Measurements from ENCODE around the gene S100A1.

S100A1 gene

DNA sequence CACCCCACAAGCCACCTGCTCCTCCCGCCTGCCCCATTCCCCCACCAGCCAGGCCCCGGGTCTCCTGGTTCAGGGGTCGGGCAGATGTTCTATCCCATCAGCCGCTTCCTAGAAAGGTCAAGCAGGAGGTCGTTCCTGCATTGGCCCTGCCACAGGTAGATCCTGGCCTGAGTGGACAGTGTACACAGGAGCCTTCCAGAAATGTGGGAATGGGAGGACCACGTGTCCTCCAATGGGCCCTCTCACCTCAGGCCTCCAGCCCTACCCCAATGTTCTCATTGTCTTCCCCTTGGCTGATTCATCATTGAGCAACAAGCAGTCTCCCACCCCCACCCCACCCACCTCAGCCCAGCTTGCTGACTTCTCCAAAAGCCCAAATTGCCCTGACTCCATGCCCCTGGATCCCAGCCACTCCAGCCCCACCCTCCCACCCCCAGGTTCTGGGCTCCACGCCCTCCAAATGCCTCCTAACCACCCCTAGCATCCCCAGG lies 17.4 kb upstream of the S100A1 start:
- no peak for DNase-seq (ENCODE audit: low spot score)

DNA sequence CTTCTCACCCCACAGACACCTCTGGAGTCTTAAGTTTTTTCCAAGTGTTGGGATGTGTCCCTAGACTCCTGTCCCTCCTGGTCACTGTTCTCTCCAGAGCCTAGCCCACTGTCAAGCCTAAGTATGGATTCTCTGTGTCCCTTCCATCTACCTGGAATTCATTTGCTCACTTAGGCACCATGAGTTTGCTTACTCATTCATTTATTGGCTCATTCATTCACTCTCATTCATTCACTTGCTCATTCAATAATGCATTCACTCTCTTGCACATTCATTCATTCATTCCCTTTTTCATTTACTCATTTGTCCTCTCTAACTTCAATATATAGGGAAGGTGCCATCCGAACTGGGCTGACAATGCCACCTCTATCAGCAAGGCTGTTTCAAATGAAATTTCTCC lies 16.9 kb upstream of the S100A1 start:
- DNase-seq (ENCODE audit: low spot score), result no peak

DNA sequence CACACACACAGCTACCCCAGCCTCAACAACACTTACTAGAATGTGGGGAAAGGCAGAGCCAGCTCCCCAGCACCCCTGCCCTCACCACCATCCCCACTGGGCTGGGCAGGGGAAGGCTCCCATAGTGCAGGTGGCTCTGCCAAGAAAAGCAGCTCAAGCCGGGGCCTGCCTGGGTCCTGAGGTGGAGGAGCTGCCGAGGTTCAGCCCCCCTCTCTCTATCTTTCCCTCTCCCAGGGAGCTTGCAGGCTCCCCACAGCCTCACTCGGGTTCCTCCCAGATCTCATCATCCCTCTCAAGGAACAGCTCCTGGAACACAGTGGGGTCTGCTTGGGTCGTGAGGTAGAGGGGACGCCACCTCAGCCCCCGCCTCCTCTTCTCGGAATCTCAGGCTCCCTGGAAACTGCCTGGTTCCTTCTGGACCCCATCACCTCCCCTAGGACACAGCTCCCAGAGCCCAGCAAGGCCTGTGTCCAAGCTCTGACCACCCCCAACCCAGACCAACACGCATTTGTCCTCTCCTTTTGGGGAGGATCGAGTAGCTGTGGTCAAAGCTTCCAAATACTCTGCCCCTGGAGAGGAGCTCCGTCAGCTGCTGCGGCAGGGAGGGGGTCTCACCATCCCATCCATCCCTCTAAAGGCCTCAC lies 16.0 kb upstream of the S100A1 start:
- no peak for DNase-seq (ENCODE audit: low spot score)

DNA sequence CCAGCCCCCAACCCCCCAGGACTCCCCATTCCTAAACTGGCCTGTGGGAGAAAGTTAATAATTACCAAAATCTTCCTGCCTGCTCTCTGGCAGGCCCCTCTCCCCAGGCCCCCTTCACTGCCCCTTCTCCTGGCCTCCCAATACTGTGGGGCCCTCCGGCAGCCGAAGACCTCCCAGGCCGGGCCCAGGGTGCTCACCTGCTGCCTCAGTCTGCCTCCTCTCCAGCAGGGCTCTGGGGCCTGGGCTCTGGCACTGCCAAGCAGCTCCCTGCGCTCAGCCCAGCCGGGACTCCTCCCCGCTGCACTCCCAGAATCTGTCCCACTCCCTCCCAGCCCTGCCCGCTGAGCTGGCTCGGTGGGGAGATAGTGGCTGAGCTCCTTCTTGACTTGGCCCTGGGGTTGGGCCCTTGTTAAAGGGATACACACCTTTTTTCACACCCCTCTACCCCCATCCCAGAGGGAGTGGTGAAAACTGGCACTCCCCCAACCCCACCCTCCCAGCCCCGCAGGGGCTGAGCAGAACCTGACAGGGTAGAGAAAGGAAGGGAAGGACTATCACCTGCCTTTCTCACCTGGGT lies 15.4 kb upstream of the S100A1 start, which contains the start of gene S100A16:
S100A16 (minus strand) TSS at position 383 of the 577 bp plus-strand sequence. CDS start 4,986 bp downstream, outside the sequence.
- DNase-seq (ENCODE audit: low spot score), result peak; percentile 56

DNA sequence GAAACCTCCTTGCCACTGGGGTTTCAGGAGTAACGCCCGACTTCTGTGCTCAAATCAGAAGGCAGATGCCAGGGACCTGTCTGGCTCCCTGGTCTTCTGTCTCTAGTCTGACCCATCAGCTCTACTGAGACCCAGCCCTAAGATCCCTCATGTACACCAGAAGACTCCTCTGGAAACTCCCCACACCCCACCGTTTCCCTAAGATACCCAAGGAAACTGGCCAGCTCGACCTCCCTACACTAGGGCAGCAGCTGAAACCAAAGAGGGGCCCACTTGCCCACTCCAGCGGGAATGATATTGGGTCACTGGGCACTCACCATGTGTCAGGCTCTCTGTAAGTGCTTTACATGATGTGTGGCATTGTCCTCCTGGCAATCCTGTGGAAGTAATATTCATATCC lies 14.8 kb upstream of the S100A1 start:
- DNase-seq (ENCODE audit: low spot score), result no peak

DNA sequence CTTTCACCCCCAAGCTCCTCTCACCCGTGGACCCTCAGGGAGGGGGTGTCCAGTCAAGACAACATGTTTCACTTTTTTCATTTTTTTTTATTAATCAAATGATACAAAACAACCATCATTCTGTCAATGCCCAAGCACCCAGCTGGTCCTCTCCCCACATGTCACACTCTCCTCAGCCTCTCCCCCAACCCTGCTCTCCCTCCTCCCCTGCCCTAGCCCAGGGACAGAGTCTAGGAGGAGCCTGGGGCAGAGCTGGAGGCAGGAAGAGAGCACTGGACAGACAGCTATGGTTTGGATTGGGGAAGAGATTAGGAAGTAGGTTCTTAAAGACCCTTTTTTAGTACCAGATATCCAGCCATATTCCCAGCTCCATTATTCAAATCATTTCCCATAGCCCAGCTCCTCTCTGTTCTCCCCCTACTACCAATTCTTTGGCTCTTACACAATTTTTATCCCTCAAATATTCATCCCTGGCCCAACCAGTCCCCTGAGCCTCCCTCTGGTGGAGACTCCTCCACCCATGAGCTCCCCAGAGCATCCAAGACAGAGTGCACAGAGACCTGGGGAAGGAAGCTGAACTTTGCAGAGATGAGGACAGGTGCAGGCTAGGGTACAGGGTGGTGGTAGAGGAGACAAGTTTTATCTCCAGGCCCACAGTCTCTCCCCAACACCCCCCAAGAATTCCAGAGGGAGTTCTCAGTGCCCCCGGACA lies 13.9 kb upstream of the S100A1 start:
- no peak for DNase-seq (ENCODE audit: low spot score)

DNA sequence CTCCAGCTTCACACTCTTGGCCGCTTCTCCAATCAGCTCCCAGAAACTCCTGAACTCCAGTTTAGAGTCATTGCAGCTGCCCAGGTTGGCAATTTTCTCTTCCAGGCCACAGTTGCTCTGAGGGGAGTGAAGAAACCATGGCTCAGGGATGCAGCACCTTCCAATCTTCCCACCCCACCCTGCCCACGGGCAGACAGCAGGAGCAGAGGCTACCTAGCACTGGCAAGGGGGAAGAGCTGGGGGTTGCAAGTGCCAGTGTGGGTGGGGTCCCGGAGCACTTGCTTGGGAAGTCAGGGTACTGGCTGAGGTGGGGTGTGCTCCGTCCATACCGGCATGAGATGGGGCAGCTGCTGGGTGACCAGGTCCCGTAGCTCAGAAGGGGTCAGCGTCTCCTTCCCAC lies 13.3 kb upstream of the S100A1 start:
- no peak for DNase-seq (ENCODE audit: low spot score)

DNA sequence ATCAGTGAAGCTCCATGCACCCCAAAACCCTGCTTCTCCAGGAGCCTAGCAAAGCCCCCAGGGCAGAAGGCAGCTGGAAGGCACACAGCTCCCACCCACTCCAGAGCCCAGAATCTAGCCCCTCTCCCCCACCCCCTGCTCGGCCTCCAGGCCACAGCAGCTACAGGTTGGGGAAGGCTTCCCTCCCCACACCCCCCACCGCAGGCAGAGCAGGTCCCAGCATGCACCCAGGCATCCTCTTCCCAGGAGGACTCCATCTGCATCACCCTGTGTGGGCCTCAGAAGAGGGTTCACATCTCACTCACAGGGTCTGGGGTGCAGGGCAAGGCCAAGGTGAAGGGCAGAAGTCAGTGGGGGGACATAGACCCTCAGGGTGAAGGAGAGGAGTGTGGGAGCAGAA lies 12.8 kb upstream of the S100A1 start:
- DNase-seq (ENCODE audit: low spot score), result no peak

DNA sequence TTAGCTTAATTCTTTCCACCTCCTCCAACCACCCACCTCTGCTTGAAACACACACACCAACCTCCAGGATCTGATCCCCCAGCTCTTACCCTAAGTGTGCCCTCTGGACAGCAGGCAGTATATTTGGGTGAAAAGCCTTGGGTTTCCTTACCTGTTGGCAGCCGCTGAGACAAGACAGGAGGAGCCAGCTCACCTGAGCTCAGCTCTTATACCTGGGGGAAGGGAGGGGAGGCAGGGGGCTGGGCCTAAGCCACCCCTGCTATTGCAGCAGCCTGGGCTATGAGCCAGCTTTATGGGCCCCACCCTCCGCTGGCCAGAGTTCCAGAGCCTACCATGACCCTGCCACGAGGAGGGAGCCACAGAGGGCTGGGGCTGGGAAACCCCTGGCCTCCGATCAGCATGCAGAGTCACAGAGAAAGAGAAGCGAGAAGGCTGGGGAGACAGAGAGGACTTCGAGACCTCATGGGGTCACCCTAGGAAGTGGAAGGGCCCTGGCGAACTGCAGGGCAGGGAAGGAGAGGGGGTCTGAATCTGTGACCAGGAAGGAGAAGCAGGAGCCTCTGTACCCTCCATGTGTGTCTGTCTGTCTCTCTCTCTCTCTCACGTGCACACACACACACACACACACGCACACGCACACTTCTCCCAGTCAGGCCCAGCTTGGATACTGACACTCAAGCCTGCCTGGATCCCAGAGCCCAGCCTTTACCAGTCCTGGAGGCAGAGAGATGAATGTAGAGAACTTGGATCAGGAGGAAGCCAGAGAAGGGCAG lies 11.9 kb upstream of the S100A1 start, which contains the start of gene S100A14:
S100A14 (minus strand) TSS at position 182 of the 773 bp plus-strand sequence. CDS start 467 bp downstream, outside the sequence.
- DNase-seq (ENCODE audit: low spot score), result no peak

DNA sequence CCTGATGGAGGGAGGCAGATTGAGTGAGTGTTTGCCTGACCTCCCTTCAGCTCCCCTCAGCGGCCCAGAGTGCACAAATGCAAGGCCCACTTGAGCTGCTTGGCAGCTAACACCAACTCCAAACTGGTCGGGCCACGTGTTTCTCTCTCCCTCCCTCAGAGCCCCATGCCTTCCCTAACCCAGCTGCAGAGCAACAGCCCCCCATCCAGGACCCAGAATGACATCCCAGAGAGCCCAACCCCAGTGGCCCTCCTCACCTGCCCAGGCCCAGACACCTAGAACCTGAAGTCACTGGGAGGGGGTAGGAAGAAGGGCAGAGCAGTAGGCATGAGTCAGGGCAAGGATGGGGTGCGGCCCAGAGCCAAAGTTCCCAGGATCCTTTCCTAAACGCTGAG lies 11.3 kb upstream of the S100A1 start:
- no peak for DNase-seq (ENCODE audit: low spot score)

DNA sequence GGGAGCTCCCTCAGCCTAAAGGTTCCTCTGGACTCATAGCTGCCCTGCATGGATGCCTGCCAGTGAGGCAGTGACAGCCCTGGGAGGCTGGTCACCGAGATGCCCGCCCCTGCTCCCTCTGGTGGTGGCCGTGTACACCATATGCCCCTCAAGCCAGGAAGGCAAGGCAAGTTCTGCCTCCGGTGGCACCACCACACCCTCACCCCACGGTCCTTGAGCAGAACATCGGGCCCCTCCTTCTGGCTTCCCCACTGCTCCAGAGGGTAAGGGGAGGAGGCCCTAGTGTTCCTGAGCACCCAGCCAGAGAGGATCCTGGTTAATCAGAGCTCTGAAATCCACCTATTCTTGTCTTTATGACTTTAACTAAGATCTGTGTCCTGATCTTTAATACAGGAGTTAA lies 10.6 kb upstream of the S100A1 start:
- no peak for DNase-seq (ENCODE audit: low spot score)

DNA sequence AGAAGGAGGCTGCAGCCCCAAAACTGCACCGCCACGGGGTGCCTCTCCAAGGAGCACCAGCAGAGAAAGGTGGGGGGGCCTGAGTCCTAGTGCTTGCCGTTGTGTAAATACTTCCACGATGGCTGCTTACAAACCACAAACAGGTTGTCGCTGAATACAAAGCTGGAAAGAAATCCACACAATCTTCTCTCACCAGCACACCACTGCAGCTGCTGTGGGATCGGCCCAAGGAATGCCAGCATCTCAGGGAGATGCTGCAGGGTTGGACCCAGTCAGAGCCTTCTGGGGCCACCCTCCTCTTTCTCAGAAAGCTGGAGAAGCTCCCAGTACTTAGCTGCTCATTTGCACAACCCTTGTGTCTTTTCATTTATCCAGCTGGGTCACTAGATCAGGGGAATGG lies 9.1 kb upstream of the S100A1 start:
- DNase-seq (ENCODE audit: low spot score), result no peak

DNA sequence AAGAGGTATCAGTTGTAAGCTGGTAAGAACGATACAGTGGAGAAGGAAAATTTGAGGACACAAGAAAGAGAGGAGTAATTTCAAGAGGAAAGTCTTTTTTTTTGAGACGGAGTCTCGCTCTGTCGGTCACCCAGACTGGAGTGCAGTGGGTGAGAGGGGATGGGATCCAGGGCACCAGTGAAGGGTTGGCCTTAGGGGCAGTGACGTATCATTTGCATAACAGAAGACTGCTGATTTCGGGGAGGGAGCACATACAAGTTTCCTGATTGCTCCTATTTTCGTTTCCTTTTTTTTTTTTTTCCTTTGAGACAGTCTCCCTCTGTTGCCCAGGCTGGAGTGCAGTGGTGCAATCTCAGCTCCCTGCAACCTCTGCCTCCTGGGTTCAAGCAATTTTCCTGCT lies 5.1 kb upstream of the S100A1 start:
- no peak for DNase-seq (ENCODE audit: low spot score)

DNA sequence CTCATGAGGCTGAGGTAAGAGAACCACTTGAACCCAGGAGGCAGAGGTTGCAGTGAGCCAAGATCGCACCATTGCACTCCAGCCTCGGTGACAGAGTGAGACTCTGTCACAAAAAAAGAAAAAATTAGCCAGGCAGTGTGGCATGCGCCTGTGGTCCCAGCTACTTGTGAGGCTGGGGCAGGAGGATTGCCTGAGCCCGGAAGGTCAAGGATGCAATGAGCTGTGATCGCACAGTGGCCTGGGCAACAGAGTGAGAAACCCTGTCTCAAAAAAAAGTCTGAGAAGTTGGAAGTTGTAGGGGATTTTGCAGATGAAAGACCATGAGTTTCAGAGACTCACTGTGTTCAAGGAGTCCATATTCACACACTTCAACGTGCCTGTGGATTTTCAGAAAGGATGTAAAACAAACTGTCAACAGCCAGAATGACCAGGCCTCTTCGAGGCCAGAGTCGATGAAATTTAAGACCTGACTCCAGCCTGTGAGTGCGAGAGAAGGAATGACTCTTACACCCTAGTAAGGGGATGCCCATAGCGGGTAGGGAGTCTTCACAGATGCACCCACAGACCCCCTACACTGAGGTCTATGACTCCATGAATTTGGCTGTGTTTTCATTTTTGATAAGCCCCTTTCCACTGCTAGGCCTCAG lies 3.1 kb upstream of the S100A1 start:
- DNase-seq (ENCODE audit: low spot score), result no peak

DNA sequence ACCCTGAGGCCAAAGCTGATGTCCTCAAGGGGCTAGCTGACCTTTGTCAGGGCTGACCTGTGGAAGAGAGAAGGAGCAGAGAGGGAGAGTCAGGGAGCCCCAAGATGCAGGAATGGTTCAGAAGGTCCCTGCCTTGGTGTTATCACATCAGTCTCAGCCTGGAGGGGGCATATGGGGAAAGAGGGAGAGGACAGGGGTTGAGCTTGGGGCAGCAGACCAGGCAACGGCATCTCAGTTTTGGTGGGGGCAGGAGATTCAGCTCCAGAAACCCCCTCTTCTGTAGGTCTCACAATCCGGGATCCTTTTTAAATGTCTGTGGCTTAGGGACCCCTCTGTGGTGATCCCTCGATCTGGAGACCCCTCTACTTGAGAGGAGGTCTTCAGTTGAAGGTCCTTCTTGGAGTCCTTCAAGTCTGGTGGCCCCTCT lies 1.7 kb upstream of the S100A1 start:
- DNase-seq (ENCODE audit: low spot score), result no peak

DNA sequence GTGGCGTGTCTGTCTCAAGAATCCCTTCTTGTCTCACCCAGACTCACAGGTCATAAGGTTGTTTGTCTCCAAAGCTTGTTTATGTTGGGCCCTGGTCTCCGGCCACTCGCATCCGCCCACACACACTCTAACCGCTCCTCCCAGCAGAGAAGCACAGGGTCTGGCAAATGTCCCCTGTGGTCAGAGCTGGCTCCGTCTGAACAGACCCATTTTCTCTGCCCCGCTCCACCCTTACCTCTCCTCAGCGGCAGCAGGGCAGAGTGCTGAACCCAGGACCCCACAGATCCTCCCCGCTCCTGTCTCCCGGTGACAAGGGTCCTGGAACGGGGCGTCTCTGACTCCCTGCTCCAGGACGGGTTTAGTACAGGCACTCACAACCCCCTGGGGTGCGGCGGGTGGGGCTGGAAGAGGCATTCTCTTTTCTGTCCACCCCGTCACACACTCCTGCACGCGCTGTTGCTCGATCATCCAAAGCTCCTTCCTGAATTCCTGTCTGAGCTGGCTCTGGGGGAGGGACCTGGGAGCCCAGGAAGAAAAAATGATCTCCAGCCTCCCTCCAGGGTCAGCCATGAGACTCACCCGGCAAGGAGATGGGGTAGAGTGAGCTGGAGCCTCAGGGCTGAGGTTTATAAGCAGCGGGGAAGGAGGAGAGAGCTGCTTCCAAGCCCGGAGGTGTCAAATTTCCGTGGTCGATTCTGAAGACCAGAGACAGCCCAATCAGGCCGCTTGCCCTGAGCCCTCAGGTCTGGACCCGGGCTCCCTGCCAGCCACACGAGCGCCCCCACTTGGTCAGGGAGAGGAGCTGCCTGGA lies 1.1 kb upstream of the S100A1 start, which contains the start of gene S100A13:
S100A13 (minus strand) TSS at position 602 of the 811 bp plus-strand sequence. CDS start 1,033 bp downstream, outside the sequence.
- peak; percentile 91 for DNase-seq (ENCODE audit: low spot score)

DNA sequence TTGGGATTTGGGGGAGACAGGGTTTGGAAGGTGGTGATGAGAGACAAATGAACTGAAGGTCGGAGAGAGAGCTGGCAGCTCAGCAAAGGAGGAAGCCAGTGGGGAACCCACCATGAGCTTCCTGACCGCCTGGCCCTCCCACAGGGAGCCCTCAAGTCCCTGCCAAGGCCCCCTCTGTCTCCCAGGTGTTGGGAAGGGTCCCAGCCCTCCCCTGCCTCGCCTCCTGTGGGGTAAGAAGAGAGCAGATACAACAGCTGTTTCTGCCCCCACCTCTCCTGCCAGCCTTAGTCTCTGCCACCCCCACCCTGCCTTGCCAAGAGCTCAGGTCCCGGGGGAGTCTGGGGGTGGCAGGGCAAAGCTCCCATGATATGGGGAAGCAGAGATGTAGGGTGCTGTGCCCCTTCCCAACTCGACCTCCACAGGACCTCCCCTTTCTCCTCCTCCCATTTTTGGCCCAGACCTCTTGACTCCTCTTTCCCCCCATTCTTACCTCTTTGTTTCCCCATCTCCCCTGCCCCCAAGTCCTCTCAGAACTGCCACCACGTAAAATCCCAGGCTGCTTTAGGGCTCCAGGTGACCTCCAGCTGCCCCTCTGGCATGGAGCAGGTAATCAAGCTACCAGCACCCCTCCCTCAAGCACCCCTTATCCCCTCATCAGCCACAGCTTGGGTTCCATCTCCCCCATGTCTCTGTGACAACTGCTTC lies 556 bp downstream of the S100A1 start:
- no peak for DNase-seq (ENCODE audit: low spot score)

DNA sequence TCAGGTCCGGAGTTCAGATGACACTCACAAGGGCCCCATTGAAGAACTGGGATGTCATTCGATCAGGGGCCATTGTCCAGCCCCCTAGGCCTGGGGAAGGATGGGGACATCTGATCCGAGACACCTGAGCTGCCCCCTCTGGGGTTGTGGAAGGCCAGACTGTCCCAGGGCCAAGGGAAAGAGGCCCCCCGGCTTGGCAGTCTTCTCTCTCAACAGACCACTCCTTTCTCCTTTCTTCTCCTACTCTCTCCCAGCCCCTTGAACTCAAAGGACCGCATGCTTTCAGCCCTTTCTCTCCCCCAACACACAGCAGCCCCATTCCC lies 1.1 kb downstream of the S100A1 start:
- DNase-seq (ENCODE audit: low spot score), result no peak

DNA sequence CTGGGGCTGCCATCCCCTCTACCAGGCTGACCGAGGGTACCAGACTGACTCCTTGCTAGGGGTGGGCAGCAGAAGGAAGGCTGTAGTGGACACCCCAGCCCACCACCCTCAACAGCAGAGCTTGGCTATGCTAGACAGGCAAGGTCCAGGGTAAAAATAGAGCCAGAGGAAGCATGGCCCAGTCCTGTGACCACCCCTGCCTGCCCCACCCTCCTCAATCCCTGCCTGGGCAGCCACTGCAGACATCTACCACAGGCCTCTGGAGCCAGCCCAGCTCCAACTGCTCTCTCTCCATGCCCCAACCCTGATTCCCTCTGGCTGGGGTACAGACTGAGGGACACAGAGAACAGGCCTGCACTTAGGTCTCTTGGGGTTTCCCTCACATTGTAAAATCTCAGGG lies 1.7 kb downstream of the S100A1 start:
- DNase-seq (ENCODE audit: low spot score), result no peak

DNA sequence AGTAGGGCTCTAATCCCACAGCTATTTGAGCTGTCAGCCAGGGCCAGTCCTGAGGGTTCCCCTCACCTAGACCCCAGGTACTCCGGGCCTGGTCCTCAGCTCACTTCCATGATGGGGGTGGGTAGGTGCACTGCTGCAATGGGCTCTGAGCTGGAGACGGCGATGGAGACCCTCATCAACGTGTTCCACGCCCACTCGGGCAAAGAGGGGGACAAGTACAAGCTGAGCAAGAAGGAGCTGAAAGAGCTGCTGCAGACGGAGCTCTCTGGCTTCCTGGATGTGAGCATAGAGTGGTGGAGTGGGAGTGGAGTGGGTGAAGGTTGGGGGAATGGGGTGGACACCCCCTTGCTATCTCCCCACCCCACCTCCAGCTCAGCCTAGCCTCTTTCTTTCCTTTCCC lies 2.1 kb downstream of the S100A1 start:
- no peak for DNase-seq (ENCODE audit: low spot score)

Measured in HuH-7 (cell line).